GM12801 (cell line): Measurements from ENCODE around the gene WNT11.

ENCODE experiments used
- CTCF ChIP-seq: IDR thresholded peaks from one replicate; pipeline ENCODE4 v1.5.1; 2011; ENCODE audit warnings: control low read depth; ENCODE audit not compliant: insufficient read length; ENCODE audit errors: extremely low read depth

Gene WNT11

GRCh38 chr11:76225122-76225611 is 18.9 kb upstream of the WNT11 start:
- TF ChIP-seq CTCF, result no peak

DNA sequence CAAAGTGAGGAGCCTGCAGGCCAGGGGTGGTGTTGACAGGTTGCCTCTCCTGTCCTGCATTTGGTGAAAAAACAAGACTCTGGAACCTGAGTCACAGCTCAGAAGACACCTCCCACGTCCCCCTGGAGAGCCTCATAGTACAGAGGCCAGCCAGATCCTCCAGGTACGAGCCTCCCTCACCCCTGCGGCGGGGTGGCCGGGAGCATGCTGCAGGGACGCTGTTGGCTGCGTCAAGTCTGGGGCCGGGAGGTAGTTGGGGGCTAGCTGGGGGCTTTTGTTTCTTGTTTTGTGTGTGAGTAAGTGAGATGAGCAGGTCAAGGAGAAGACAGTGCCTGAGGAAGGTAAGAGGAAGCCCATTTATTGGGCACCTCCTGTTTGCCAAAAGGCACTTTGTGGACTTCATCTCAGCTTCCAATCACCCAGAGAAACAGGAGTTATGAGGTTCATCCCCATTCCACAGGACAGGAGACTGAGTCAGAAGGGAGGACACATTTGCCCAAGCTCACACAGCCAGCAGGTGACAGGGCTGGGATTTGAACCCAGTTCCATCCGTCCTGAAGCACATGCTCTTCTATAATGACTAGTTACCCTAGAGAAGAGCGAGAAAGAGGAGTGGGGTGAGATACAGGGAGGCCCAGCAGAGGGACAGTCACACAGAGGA is 18.3 kb upstream of the WNT11 start:
- TF ChIP-seq CTCF, result no peak

- no peak for TF ChIP-seq CTCF
Observed at GRCh38 chr11:76221365-76221764, 15.1 kb upstream of the WNT11 start.

DNA sequence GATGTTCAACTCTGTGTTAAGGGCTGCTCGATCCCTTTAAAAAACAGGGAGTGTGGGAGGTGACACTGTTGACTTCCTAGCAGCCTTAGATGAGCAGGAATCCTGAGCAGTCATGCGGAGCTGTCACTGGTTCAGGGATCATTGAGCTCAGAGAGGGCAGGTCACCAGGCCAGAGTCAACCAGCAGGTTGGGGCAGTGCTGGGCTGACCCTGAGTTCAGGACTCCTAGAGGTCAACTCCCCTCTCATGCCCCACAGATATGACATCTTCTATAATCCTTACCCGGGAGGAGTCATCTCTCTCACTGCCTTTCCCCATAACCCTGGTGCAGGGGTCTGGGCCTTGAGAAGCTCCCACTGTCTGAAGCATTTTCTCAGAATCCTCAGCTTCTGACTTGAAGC is 12.9 kb upstream of the WNT11 start:
- TF ChIP-seq CTCF, result no peak

- no peak for TF ChIP-seq CTCF
Observed at GRCh38 chr11:76218449-76219178, 12.3 kb upstream of the WNT11 start.

DNA sequence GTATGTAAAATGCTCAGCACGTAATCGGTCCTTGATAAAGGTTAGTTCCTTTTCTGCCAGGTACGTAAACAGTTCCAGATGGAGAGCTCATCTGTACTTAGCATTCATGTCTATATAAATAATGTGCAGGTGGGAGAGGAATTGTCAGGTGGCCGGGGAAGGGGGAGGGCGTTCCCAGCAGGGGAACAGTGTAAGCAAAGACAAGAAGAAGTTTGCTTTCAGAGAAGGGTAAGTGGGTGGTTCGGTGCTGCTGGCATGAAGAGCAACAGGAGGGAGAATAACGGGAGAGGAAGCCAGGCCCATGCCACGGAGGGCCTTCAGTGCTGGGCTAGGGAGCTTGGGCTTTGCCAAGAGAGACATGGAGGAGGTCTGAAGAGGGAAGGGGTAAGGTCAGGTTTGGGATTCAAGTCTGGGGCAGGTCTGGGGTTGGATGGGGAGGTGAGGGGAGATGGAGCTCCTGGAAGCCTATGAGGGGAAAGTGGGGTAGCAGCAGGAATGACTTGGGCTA is 11.4 kb upstream of the WNT11 start:
- TF ChIP-seq CTCF, result no peak

GRCh38 chr11:76216536-76217325 is 10.4 kb upstream of the WNT11 start:
- TF ChIP-seq CTCF, result no peak
